Activated T-helper 1 cell treated with anti-CD3 and anti-CD28 coated beads, Interleukin-12 subunit alpha, Interleukin-12 subunit beta, Interleukin-2, Interleukin-4 antibody, amounts not matched to agents 30 ng/mL and 10 ng/mL and 1 ng/mL, durations not matched to agents 14 hours and 24 hours and 36 hours (primary cell): Measurements from ENCODE around the gene CUL7. TPM values are rescaled to one million over a fixed set of nuclear protein-coding genes. Genes with fewer than 3 reads are reported as not detected.
"Not testable (repeated sequence)": the region's sequence is repeated elsewhere in the genome, so short reads cannot be mapped to it uniquely, and the experiment has no call there.

Source experiments
- DNase-seq: peaks from one replicate; pipeline ENCODE4 v3.0.0; 2021; ENCODE audit warnings: low spot score
- H3K27ac Mint-ChIP-seq: one replicate; pipeline ENCODE4 v1.8.0; 2021; ENCODE audit warnings: mild to moderate bottlenecking, mixed read lengths
- H3K27me3 Mint-ChIP-seq: one replicate; pipeline ENCODE4 v1.8.0; 2022; ENCODE audit warnings: mild to moderate bottlenecking, moderate library complexity, mixed read lengths; ENCODE audit not compliant: insufficient read depth
- H3K36me3 Mint-ChIP-seq: one replicate; pipeline ENCODE4 v1.8.0; 2021; ENCODE audit warnings: low read depth, mixed read lengths
- H3K4me1 Mint-ChIP-seq: one replicate; pipeline ENCODE4 v1.8.0; 2021; ENCODE audit warnings: low read depth, mixed read lengths
- H3K4me3 Mint-ChIP-seq: one replicate; pipeline ENCODE4 v1.8.0; 2021; ENCODE audit warnings: mild to moderate bottlenecking, moderate library complexity, mixed read lengths
- H3K9me3 Mint-ChIP-seq: one replicate; pipeline ENCODE4 v1.8.0; 2021; ENCODE audit warnings: mixed read lengths
- intact Hi-C: fragments of 100-400 bp; cut with micrococcal nuclease; formaldehyde crosslinking; loops from one replicate; pipeline ENCODE4 v1.15.1; 2024
- total RNA-seq: library from RNA; stranded (reverse); gene quantifications from 2 replicates; pipeline ENCODE4 v1.2.3, GENCODE V29; 2022

The CUL7 gene
- total RNA-seq, 1 donor from 2014 or later = 23.2 TPM

GRCh38 chr6:43016176-43016942, 37.3 kb downstream of the CUL7 start:
- DNase-seq = no peak
- no peaks in the 10 kb centered on the region for H3K9me3 Mint-ChIP-seq
- peaks cover 53% of the 10 kb centered on the region for H3K4me1 Mint-ChIP-seq
- peak overlapping the region; percentile 50 for H3K4me3 Mint-ChIP-seq
- intact Hi-C loops = no loop called here
- H3K27me3 Mint-ChIP-seq = peaks cover 2% of the 10 kb centered on the region
- H3K27ac Mint-ChIP-seq = peak overlapping the region; percentile 53
- H3K36me3 Mint-ChIP-seq = peaks cover 36% of the 10 kb centered on the region

- DNase-seq = no peak
- Mint-ChIP-seq H3K27me3 (peaks cover 2% of the 10 kb centered on the region), H3K27ac (peak overlapping the region; percentile 78), H3K4me3 (peak overlapping the region; percentile 93), H3K4me1 (peaks cover 46% of the 10 kb centered on the region), H3K36me3 (peaks cover 32% of the 10 kb centered on the region), H3K9me3 (no peaks in the 10 kb centered on the region)
- intact Hi-C loops = loop anchor here (1.0 to 5.0 kb wide), 9 partner anchors 39 to 615 kb away; partner anchors contain the start of genes ABCC10, CNPY3, CUL7 and GTPBP2
Measured at GRCh38 chr6:43014434-43014909, 39.2 kb downstream of the CUL7 start.

GRCh38 chr6:43013843-43014433, 39.7 kb downstream of the CUL7 start, which contains the start of the genes KLHDC3 and MEA1:
Gene KLHDC3, plus strand, starts transcription at chr6:43014249. Its CDS starts 2,944 bp downstream, at chr6:43017193.
Gene MEA1, minus strand, starts transcription at chr6:43013946. Its CDS starts 133 bp downstream, at chr6:43013813.
- Mint-ChIP-seq H3K27ac (peak within 1 kb of the TSS; percentile 78), H3K36me3 (peaks cover 32% of the 10 kb centered on the region), H3K9me3 (no peaks in the 10 kb centered on the region), H3K27me3 (peaks cover 2% of the 10 kb centered on the region), H3K4me3 (peak within 1 kb of the TSS; percentile 93), H3K4me1 (peaks cover 41% of the 10 kb centered on the region)
- DNase-seq = peak; percentile 99
- intact Hi-C loops = loop anchor here (1.0 to 5.0 kb wide), 12 partner anchors 7 to 615 kb away; partner anchors contain the start of genes ABCC10, CNPY3, CUL7 and GTPBP2

GRCh38 chr6:43013097-43013842, 40.4 kb downstream of the CUL7 start:
- no peak for DNase-seq
- H3K4me3 Mint-ChIP-seq = peak overlapping the region; percentile 93
- H3K36me3 Mint-ChIP-seq = peaks cover 35% of the 10 kb centered on the region
- H3K9me3 Mint-ChIP-seq = no peaks in the 10 kb centered on the region
- peaks cover 2% of the 10 kb centered on the region for H3K27me3 Mint-ChIP-seq
- peak overlapping the region; percentile 74 for H3K27ac Mint-ChIP-seq
- peaks cover 41% of the 10 kb centered on the region for H3K4me1 Mint-ChIP-seq
- intact Hi-C loops = loop anchor here (1.0 to 5.0 kb wide), 4 partner anchors 8 to 451 kb away; partner anchors contain the start of genes PEX6, PPP2R5D, RRP36 and UBR2

GRCh38 chr6:43012364-43012763, 41.3 kb downstream of the CUL7 start:
- Mint-ChIP-seq H3K4me3 (peak overlapping the region; percentile 93), H3K4me1 (peaks cover 33% of the 10 kb centered on the region), H3K9me3 (no peaks in the 10 kb centered on the region), H3K36me3 (peaks cover 31% of the 10 kb centered on the region), H3K27me3 (peaks cover 2% of the 10 kb centered on the region), H3K27ac (peak overlapping the region; percentile 56)
- intact Hi-C loops = loop anchor here (5.0 kb wide), 1 partner anchor 450 kb away; the partner anchor contains the start of gene UBR2
- DNase-seq = no peak

- H3K36me3 Mint-ChIP-seq = peaks cover 34% of the 10 kb centered on the region
- intact Hi-C loops = loop anchor here (5.0 kb wide), 1 partner anchor 449 kb away; the partner anchor contains the start of gene UBR2
- H3K4me1 Mint-ChIP-seq = peaks cover 29% of the 10 kb centered on the region
- no peak overlapping the region for H3K4me3 Mint-ChIP-seq
- H3K27me3 Mint-ChIP-seq = peaks cover 2% of the 10 kb centered on the region
- H3K9me3 Mint-ChIP-seq = no peaks in the 10 kb centered on the region
- no peak for DNase-seq
- no peak overlapping the region for H3K27ac Mint-ChIP-seq
Measured at GRCh38 chr6:43011207-43011606, 42.4 kb downstream of the CUL7 start.

- H3K27ac Mint-ChIP-seq = no peak overlapping the region
- intact Hi-C loops = loop anchor here (1.0 kb wide), 1 partner anchor 134 kb away; no protein-coding TSS in a partner anchor
- H3K27me3 Mint-ChIP-seq = peaks cover 2% of the 10 kb centered on the region
- H3K4me3 Mint-ChIP-seq = no peak overlapping the region
- H3K4me1 Mint-ChIP-seq = peaks cover 16% of the 10 kb centered on the region
- no peak for DNase-seq
- H3K9me3 Mint-ChIP-seq = no peaks in the 10 kb centered on the region
- H3K36me3 Mint-ChIP-seq = peaks cover 35% of the 10 kb centered on the region
Measured at GRCh38 chr6:43009124-43009523, 44.5 kb downstream of the CUL7 start.

- Mint-ChIP-seq H3K36me3 (peaks cover 23% of the 10 kb centered on the region), H3K27ac (no peak overlapping the region), H3K4me3 (no peak overlapping the region), H3K27me3 (no peaks in the 10 kb centered on the region), H3K9me3 (no peaks in the 10 kb centered on the region), H3K4me1 (peaks cover 3% of the 10 kb centered on the region)
- DNase-seq = no peak
- intact Hi-C loops = no loop called here
Measured at GRCh38 chr6:43007126-43007525, 46.5 kb downstream of the CUL7 start.

- no peaks in the 10 kb centered on the region for H3K9me3 Mint-ChIP-seq
- H3K27ac Mint-ChIP-seq = no peak overlapping the region
- intact Hi-C loops = no loop called here
- H3K36me3 Mint-ChIP-seq = peaks cover 22% of the 10 kb centered on the region
- H3K4me1 Mint-ChIP-seq = no peaks in the 10 kb centered on the region
- no peaks in the 10 kb centered on the region for H3K27me3 Mint-ChIP-seq
- DNase-seq = no peak
- H3K4me3 Mint-ChIP-seq = no peak overlapping the region
Measured at GRCh38 chr6:43006251-43006650, 47.4 kb downstream of the CUL7 start.

- intact Hi-C loops = no loop called here
- Mint-ChIP-seq H3K4me1 (no peaks in the 10 kb centered on the region), H3K27ac (no peak overlapping the region), H3K27me3 (no peaks in the 10 kb centered on the region), H3K36me3 (peaks cover 22% of the 10 kb centered on the region), H3K9me3 (no peaks in the 10 kb centered on the region), H3K4me3 (no peak overlapping the region)
- no peak for DNase-seq
Measured at GRCh38 chr6:43005844-43006243, 47.8 kb downstream of the CUL7 start.

GRCh38 chr6:43001843-43002242, 51.8 kb downstream of the CUL7 start:
- intact Hi-C loops = no loop called here
- no peak overlapping the region for H3K4me3 Mint-ChIP-seq
- no peaks in the 10 kb centered on the region for H3K27me3 Mint-ChIP-seq
- no peak overlapping the region for H3K27ac Mint-ChIP-seq
- no peaks in the 10 kb centered on the region for H3K4me1 Mint-ChIP-seq
- no peak for DNase-seq
- peaks cover 8% of the 10 kb centered on the region for H3K36me3 Mint-ChIP-seq
- no peaks in the 10 kb centered on the region for H3K9me3 Mint-ChIP-seq

GRCh38 chr6:42998205-42998604, 55.4 kb downstream of the CUL7 start:
- not testable (repeated sequence) for DNase-seq

More at GRCh38 chr6:42998205-42998604, 55.4 kb downstream of the CUL7 start:
- intact Hi-C loops, H3K9me3 Mint-ChIP-seq, H3K27ac Mint-ChIP-seq, H3K36me3 Mint-ChIP-seq, H3K27me3 Mint-ChIP-seq, H3K4me1 Mint-ChIP-seq, H3K4me3 Mint-ChIP-seq: not testable (repeated sequence)
